Ishikawa (cell line): ENCODE results near the gene CUBN.

Experiments used
- CEBPB ChIP-seq: IDR thresholded peaks from 2 replicates; pipeline ENCODE4 v1.6.1; 2012
- CREB1 ChIP-seq: IDR thresholded peaks from 2 replicates; pipeline ENCODE4 v1.6.1; 2012; ENCODE audit warnings: low read depth
- EGR1 ChIP-seq: IDR thresholded peaks from 2 replicates; pipeline ENCODE4 v1.6.1; 2012
- EP300 ChIP-seq: IDR thresholded peaks from 2 replicates; pipeline ENCODE4 v1.6.1; 2012; ENCODE audit warnings: borderline replicate concordance
- FOXM1 ChIP-seq: IDR thresholded peaks from 2 replicates; pipeline ENCODE4 v1.6.1; 2012; ENCODE audit warnings: low read depth, borderline replicate concordance
- MAX ChIP-seq: IDR thresholded peaks from 2 replicates; pipeline ENCODE4 v1.6.1; 2012
- NFIC ChIP-seq: IDR thresholded peaks from 2 replicates; pipeline ENCODE4 v1.6.1; 2012
- RAD21 ChIP-seq: IDR thresholded peaks from 2 replicates; pipeline ENCODE4 v1.6.1; 2012; ENCODE audit warnings: low read depth
- REST ChIP-seq: IDR thresholded peaks from 2 replicates; pipeline ENCODE4 v1.6.1; 2012; ENCODE audit warnings: low read depth, mild to moderate bottlenecking
- TAF1 ChIP-seq: IDR thresholded peaks from 2 replicates; pipeline ENCODE4 v1.6.1; 2012; ENCODE audit warnings: low read depth, mild to moderate bottlenecking
- TCF12 ChIP-seq: IDR thresholded peaks from 2 replicates; pipeline ENCODE4 v1.6.1; 2012; ENCODE audit warnings: low read depth
- TEAD4 ChIP-seq: IDR thresholded peaks from 2 replicates; pipeline ENCODE4 v1.6.1; 2012
- USF1 ChIP-seq: IDR thresholded peaks from 2 replicates; pipeline ENCODE4 v1.6.1; 2012
- YY1 ChIP-seq: IDR thresholded peaks from 2 replicates; pipeline ENCODE4 v1.6.1; 2012; ENCODE audit warnings: low read depth
- ZBTB7A ChIP-seq: IDR thresholded peaks from 2 replicates; pipeline ENCODE4 v1.6.1; 2012; ENCODE audit warnings: low read depth

Gene CUBN

GRCh38 chr10:16854623-16855022 is 275.0 kb downstream of the CUBN start:
- TF ChIP-seq YY1 (no peak), RAD21 (no peak), USF1 (no peak), TCF12 (no peak), TEAD4 (no peak)

- TF ChIP-seq USF1 (no peak), EP300 (no peak), ZBTB7A (no peak), TAF1 (no peak), RAD21 (no peak), CEBPB (no peak), CREB1 (no peak), REST (no peak), TCF12 (no peak), NFIC (no peak), FOXM1 (no peak), TEAD4 (no peak), EGR1 (no peak), YY1 (no peak), MAX (no peak)
Measured at GRCh38 chr10:16853809-16854208, 275.8 kb downstream of the CUBN start.

GRCh38 chr10:16853201-16853600 is 276.4 kb downstream of the CUBN start:
- no peak for TF ChIP-seq REST
- TF ChIP-seq TAF1 = no peak
- no peak for TF ChIP-seq EGR1
- no peak for TF ChIP-seq ZBTB7A
- no peak for TF ChIP-seq CEBPB
- TF ChIP-seq FOXM1 = no peak
- TF ChIP-seq MAX = no peak
- TF ChIP-seq USF1 = no peak
- TF ChIP-seq CREB1 = no peak

- TF ChIP-seq EGR1 (no peak), NFIC (no peak)
Measured at GRCh38 chr10:16852624-16853023, 277.0 kb downstream of the CUBN start.

- TF ChIP-seq CEBPB = no peak
- TF ChIP-seq MAX = no peak
- no peak for TF ChIP-seq CREB1
- no peak for TF ChIP-seq ZBTB7A
- TF ChIP-seq REST = no peak
- no peak for TF ChIP-seq EP300
- TF ChIP-seq EGR1 = no peak
- no peak for TF ChIP-seq TEAD4
- TF ChIP-seq RAD21 = no peak
Measured at GRCh38 chr10:16848562-16849154, 281.0 kb downstream of the CUBN start.
